Glutamatergic neuron (in vitro differentiated cells): ENCODE measurements around the gene NHLH2. TPM values are rescaled to one million over a fixed set of nuclear protein-coding genes. Genes with fewer than 3 reads are reported as not detected.

Experiments used
- DNase-seq: peaks from one replicate; pipeline ENCODE4 v3.0.0; 2022
- H3K27ac Mint-ChIP-seq: one replicate; pipeline ENCODE4 v1.8.0; 2020; ENCODE audit warnings: mild to moderate bottlenecking, mixed read lengths, inconsistent platforms; ENCODE audit not compliant: unreplicated experiment
- H3K27me3 Mint-ChIP-seq: one replicate; pipeline ENCODE4 v1.8.0; 2020; ENCODE audit warnings: mild to moderate bottlenecking, moderate library complexity, mixed read lengths, inconsistent platforms; ENCODE audit not compliant: unreplicated experiment
- H3K36me3 Mint-ChIP-seq: one replicate; pipeline ENCODE4 v1.8.0; 2020; ENCODE audit warnings: mild to moderate bottlenecking, mixed read lengths, inconsistent platforms; ENCODE audit not compliant: unreplicated experiment
- H3K4me1 Mint-ChIP-seq: one replicate; pipeline ENCODE4 v1.8.0; 2020; ENCODE audit warnings: mild to moderate bottlenecking, low read depth, mixed read lengths, inconsistent platforms; ENCODE audit not compliant: unreplicated experiment
- H3K4me3 Mint-ChIP-seq: one replicate; pipeline ENCODE4 v1.8.0; 2020; ENCODE audit warnings: mild to moderate bottlenecking, mixed read lengths, inconsistent platforms; ENCODE audit not compliant: unreplicated experiment
- H3K9me3 Mint-ChIP-seq: one replicate; pipeline ENCODE4 v1.8.0; 2020; ENCODE audit warnings: mild to moderate bottlenecking, moderate library complexity, mixed read lengths, inconsistent platforms; ENCODE audit not compliant: unreplicated experiment
- CTCF ChIP-seq: fragments of 200-600 bp; sonication (generic); IDR thresholded peaks from one replicate; pipeline ENCODE4 v1.5.0; 2021; ENCODE audit not compliant: partially characterized antibody, unreplicated experiment
- long read RNA-seq: library from polyadenylated mRNA; unstranded; transcript quantifications from one replicate; pipeline ENCODE4 v2.0.0, GENCODE V29; 2020; ENCODE audit not compliant: unreplicated experiment
- total RNA-seq: library from RNA; stranded (reverse); fragmentation: NEBNext Ultra II Directional; extraction: Animal tissue kit (Norgen Biotek cat#: 25700); gene quantifications from one replicate; pipeline ENCODE4 v1.2.1, GENCODE V29; 2021; ENCODE audit not compliant: unreplicated experiment

Gene NHLH2
- 255 TPM for total RNA-seq
- long read RNA-seq, full-length matches to known transcripts, result 73 of 77 reads
- long read RNA-seq, partial matches to known transcripts, result 0 of 77 reads
- long read RNA-seq, other reads (novel, unspliced or antisense), result 4 of 77 reads

DNA sequence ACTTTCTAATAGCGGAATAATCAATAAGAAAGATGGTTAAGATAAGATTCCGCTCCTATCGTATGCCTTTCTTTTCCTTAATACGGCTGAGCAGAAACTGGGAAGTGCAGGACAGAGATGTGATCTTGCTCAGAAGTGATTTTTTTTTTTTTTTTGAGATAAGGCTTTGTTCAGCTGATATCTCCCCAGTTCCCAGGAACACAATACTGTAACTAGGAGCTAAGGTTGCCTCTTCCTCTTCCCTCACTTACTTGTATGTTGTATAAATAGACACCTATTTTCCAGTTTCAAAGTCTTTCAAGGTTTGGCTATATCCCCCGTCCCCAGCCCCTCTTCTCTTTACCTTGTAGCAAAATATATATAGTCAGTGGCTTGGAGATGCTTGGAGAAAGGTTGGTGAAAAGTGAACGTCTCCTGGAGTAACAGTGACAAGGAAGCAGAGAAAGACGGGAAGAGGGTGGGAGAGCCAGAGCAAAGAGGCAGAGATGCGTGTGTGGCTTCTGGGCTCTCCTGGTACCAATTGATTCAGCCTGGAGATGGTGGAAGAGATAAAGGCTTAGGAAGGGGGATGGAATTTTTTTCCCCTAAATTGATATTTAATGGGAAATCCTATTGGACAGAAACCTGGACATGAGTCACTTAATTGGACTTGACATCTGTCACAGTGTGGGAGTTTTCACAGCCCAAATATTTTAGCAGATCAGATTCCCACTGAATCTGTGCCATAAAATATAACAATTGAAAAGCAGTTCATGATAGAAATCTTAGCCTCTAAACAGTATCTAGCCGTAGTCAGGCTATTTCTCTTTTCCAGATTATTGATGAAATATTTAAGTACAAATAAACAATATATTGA is at the start of gene NHLH2:
Gene NHLH2, minus strand, starts transcription at position 522 of the 856 bp plus-strand sequence. CDS start 2,754 bp downstream, outside the sequence.
- peaks cover 43% of the 10 kb centered on the region for H3K9me3 Mint-ChIP-seq
- H3K4me1 Mint-ChIP-seq, result peaks cover 20% of the 10 kb centered on the region
- peaks cover 24% of the 10 kb centered on the region for H3K36me3 Mint-ChIP-seq
- no peak for TF ChIP-seq CTCF
- peak within 1 kb of the TSS; percentile 99 for H3K27ac Mint-ChIP-seq
- peak; percentile 68 for DNase-seq
- peak within 1 kb of the TSS; percentile 92 for H3K4me3 Mint-ChIP-seq
- H3K27me3 Mint-ChIP-seq, result peaks cover 38% of the 10 kb centered on the region

DNA sequence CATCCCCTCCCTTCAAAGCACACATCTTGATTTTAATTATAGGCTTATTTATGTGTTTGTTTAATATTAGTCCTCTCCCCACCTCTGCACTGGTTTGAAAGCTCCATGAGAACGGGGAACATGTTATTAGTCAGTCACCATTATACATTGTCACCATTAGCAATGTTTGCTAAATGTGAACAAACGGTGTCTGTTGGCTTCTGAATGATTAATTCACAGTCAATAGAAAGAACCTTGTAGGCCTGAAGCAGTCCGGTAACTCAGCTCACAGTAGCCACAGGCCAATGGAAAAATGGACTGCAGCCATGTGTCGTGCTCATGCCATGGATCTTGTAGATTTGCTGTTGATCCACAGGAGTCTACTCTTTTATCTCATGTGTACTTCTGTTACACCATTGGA is 49.7 kb upstream of the NHLH2 start:
- Mint-ChIP-seq H3K4me1 (peaks cover 3% of the 10 kb centered on the region), H3K27me3 (peaks cover 3% of the 10 kb centered on the region), H3K4me3 (no peak overlapping the region), H3K27ac (no peak overlapping the region), H3K9me3 (no peaks in the 10 kb centered on the region), H3K36me3 (no peaks in the 10 kb centered on the region)
- no peak for TF ChIP-seq CTCF
- DNase-seq, result no peak

DNA sequence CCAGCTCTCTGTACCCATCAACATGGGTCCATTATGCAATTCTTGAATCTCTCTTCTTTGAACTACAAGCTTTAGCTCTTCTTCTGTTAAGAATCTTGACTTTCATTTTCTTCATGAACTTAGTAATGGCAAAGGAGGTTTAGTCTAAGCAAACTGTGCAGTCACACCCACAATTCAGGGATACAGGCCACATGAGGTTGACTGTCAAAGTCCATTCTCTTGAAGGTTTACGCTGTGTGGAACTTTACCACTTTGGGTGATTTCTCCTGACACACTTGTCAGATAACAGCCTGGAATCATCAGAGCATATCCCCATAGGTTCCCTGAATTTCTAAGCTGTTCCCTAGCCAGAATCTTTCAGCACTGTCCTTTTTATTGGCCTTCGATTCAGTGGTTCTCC is 48.0 kb upstream of the NHLH2 start:
- peaks cover 3% of the 10 kb centered on the region for H3K27me3 Mint-ChIP-seq
- H3K4me3 Mint-ChIP-seq, result no peak overlapping the region
- H3K36me3 Mint-ChIP-seq, result no peaks in the 10 kb centered on the region
- H3K9me3 Mint-ChIP-seq, result no peaks in the 10 kb centered on the region
- H3K4me1 Mint-ChIP-seq, result peaks cover 3% of the 10 kb centered on the region
- DNase-seq, result no peak
- H3K27ac Mint-ChIP-seq, result no peak overlapping the region
- no peak for TF ChIP-seq CTCF

DNA sequence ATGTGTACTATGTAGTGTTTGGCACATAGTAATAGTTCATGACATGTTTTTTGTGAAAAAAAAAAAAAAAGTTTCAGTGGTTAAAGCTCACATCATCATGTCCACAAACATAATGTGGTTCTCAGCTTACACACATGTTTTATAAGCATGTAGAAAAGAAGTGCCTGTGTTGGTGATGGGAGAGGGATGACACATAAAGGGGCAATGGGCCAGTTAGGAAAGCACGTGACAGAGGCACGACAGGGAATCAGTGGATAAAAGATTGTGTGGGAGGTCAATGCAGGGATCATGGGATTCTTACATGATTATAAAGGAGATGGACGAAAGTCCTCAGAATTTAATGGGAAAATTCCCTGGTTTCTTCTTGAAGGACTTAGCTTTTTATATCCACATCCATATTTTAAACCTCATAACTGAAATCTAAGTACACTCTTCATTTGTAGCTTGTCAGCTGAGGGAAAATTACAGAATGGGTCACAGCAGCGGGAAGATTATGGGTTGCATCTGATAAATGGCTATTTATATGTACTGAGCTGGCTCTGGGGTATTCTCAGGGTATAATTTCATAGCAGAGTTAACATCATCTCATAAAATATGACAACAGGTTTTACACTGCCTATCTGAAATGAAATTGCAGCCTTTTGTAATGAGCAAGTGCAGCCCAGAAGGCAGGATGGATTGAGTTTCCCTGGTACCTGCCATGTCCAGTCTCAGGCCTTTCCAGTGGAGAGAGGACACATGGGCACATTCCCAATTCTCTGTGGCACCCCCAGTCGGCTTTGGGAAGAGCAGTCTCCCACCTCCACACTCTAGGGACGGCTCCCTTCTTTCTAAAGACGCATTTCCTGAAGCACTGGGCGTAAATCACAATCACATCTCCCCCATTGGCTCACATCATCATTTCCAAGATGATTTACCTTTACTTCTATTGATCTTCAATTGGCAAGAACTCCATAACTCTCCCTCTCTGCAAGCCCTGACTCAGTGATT is 42.3 kb upstream of the NHLH2 start:
- Mint-ChIP-seq H3K9me3 (peaks cover 2% of the 10 kb centered on the region), H3K27me3 (peaks cover 3% of the 10 kb centered on the region), H3K4me1 (peaks cover 7% of the 10 kb centered on the region), H3K4me3 (no peak overlapping the region), H3K36me3 (no peaks in the 10 kb centered on the region), H3K27ac (no peak overlapping the region)
- DNase-seq, result no peak
- TF ChIP-seq CTCF, result no peak
